AG08396 (cell line): ENCODE measurements around the gene SEL1L.
"Not testable (repeated sequence)": the region's sequence is repeated elsewhere in the genome, so short reads cannot be mapped to it uniquely, and the experiment has no call there.

ENCODE experiments used
- DNase-seq: peaks from one replicate; pipeline ENCODE4 v3.0.0; 2012; ENCODE audit warnings: low spot score, mixed read lengths

SEL1L gene

GRCh38 chr14:81525129-81525528, 8.5 kb downstream of the SEL1L start:
- no peak for DNase-seq

GRCh38 chr14:81523616-81524015, 10.0 kb downstream of the SEL1L start:
- no peak for DNase-seq

GRCh38 chr14:81523016-81523415, 10.6 kb downstream of the SEL1L start:
- no peak for DNase-seq

GRCh38 chr14:81521356-81521755, 12.3 kb downstream of the SEL1L start:
- no peak for DNase-seq

GRCh38 chr14:81519200-81520011, 14.2 kb downstream of the SEL1L start:
- DNase-seq = no peak

GRCh38 chr14:81517798-81518398, 15.8 kb downstream of the SEL1L start:
- DNase-seq = no peak

GRCh38 chr14:81516986-81517797, 16.5 kb downstream of the SEL1L start:
- DNase-seq = peak; percentile 57

GRCh38 chr14:81515927-81516326, 17.7 kb downstream of the SEL1L start:
- DNase-seq = not testable (repeated sequence)

GRCh38 chr14:81512826-81513225, 20.8 kb downstream of the SEL1L start:
- not testable (repeated sequence) for DNase-seq

GRCh38 chr14:81511111-81511904, 22.3 kb downstream of the SEL1L start:
- DNase-seq = no peak

- no peak for DNase-seq
Observed at GRCh38 chr14:81509838-81510452, 23.7 kb downstream of the SEL1L start.

- DNase-seq = no peak
Observed at GRCh38 chr14:81509321-81509720, 24.3 kb downstream of the SEL1L start.

- DNase-seq = no peak
Observed at GRCh38 chr14:81506487-81506886, 27.2 kb downstream of the SEL1L start.

- no peak for DNase-seq
Observed at GRCh38 chr14:81504864-81505263, 28.8 kb downstream of the SEL1L start.

- no peak for DNase-seq
Observed at GRCh38 chr14:81485781-81486180, 47.9 kb downstream of the SEL1L start.

- DNase-seq = no peak
Observed at GRCh38 chr14:81485372-81485771, 48.3 kb downstream of the SEL1L start.

GRCh38 chr14:81484120-81484519, 49.5 kb downstream of the SEL1L start:
- no peak for DNase-seq

- no peak for DNase-seq
Observed at GRCh38 chr14:81480741-81481140, 52.9 kb downstream of the SEL1L start.

- DNase-seq = no peak
Observed at GRCh38 chr14:81478446-81478845, 55.2 kb downstream of the SEL1L start.

- DNase-seq = no peak
Observed at GRCh38 chr14:81476816-81477215, 56.8 kb downstream of the SEL1L start.

GRCh38 chr14:81474685-81475324, 58.8 kb downstream of the SEL1L start:
- DNase-seq = no peak
